Transverse colon (tissue), 4 donors: Measurements from ENCODE around the gene KLF7. TPM values are rescaled to one million over a fixed set of nuclear protein-coding genes. Genes with fewer than 3 reads are reported as not detected.

Experiments used
- small RNA-seq, 4 donors: library from RNA; depleted of rRNA; stranded (forward); fragments of <200 nt; gene quantifications; one replicate each; pipeline ENCODE3, GENCODE V24; 2016
- total RNA-seq, 4 donors: library from RNA; depleted of rRNA; stranded (reverse); fragments of >200 nt; gene quantifications; one replicate each; pipeline ENCODE4 v1.1.0, GENCODE V29; 2016

KLF7 gene
- total RNA-seq, 4 donors from 2014 or later = 6.2 to 43.4 (median 6.8) TPM

Small RNAs within 50 kb of the gene (small RNA-seq; reads per million reads assigned to genes)
- gene MIR2355 (0.28 to 1.4 (median 0.44) reads per million in 4 donors), gene MIR7845 (0 reads per million in 4 donors)

Other genes starting within 250 kb of the KLF7 start
- not detected for gene CPO, start 226.4 kb downstream of the KLF7 start, total RNA-seq